Measurements from ENCODE around the gene SPACA9.

Gene SPACA9

DNA sequence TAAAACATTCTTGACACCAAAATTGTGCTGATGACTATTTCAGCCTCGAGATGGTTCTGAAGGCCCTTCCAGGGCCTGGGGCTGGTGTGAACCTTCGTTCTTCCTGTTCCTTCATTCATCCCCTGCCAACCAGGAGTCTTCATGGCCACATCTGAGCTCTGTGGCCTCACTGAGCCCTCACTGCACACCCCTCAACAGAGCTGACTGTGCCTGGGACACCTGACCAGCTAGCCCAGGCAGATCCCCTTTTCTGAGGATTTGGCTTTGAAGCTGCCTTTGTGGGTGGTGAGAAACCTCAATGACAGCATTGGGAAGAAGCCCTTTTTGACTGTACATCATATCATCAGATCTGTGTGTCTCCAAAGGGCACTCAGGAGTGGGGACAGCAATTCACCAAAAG lies 14.4 kb upstream of the SPACA9 start:
- no peak for DNase-seq

DNA sequence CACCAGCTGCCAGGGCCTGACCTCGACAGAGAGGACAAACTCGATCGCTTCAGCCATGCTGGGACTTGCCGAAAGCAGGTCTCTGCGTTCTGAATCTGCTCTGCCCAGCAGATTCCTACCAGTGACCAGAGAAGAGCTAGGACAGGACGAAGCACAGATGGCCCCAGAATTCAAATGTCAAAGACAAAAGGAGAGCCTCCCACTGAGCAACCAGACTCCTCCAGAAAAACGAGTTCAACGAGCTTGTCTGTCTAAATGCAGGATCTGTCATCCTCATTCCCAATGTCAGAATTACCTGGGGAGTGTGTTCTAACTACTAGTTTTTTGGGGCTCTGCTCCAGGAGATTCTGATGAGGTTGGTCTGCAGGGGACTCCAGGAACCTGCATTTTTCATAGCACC lies 14.0 kb upstream of the SPACA9 start:
- DNase-seq: no peak

DNA sequence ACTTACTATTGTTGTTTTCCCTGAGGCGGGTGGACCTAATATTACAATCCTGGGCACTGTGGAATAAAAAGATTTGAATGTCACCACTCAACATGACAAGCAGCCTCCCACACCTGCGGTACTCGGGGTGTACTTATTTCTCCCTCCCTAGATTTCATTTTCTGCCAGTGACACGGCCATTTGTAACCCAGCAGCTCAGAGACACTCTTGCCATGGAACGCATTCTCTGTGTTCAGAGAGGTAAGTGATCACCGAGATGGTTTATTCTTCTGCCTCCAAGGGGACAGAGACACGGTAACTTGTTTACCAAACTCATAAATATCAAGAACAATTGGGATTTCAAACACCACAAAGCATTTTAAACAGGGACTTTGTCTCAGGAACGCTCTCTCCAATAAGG lies 11.8 kb upstream of the SPACA9 start:
- DNase-seq: no peak

DNA sequence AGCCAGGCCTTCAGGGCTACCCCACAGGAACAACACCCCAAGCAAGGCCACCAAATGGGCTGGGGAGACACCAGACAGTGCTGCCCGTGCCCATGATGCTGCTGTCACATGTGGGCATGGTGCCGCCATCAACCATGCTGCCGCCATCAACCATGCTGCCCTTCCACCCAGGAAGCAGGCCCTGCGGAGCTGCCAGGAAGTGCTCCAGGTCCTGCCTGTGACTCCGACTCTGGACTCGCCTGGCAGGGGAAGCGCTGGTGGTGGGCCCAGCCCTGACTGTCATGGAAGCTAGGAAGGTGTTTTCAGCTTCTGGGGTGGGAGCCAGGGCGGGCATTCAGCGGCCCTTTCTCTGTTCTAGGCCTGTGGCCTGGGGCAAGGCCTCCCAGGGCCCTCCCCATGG lies 9.4 kb upstream of the SPACA9 start:
- DNase-seq: no peak

DNA sequence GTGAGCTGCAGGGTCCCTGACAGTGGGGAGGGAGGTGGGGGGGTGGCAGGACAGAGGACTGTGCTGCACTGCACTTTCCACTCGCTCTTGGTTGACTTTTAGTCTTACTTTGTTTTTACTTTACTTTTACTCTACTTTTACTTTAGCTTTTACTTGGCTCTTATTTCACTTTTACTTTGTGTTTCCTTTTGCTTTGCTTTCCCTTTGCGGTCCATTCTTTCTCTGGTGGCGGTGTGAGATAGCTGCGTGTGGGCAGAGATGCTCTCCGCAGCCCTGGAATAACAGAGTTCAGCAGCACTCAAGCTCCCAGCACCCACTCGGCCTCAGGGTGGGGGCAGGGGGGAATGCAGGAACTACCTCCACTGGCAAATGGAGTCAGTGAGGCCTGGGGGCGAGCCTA lies 5.3 kb upstream of the SPACA9 start:
- no peak for DNase-seq

DNA sequence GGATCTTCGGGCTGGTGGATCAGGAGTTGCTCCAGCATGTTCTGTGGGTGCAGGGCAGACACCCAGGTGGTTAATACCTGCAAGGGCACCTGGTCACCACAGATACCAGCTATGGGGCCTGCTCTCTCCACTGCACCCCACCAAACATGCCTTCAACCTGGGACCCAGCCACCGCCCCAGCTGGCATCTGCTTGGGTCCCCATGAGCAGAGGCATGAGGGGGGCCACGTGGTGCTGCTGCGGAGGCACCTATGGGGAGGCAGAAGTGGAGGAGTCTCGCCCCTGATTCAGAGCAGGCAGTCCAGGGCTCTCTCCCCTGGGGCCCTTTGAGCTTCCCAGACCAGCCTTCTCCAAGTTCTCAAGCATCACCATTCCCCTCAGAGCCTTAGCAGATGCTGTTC lies 3.5 kb upstream of the SPACA9 start:
- no peak for DNase-seq

DNA sequence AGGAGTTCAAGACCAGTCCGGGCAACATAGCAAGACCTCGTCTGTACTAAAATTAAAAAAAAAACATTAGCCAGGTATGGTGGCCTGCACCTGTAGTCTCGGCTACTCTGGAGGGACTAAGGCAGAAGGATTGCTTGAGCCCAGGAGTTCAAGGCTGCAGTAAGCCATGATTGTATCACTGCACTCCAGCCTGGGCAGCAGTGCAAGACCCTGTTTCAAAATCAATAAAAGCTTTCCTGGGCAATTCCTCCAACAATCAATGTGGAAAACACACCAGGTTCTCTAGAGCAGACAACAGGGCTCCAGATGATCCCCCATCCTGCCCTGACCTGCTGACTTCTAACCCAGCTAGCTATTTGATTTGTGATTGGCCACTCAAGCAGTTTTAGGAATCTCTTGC lies 1.8 kb upstream of the SPACA9 start:
- no peak for DNase-seq

DNA sequence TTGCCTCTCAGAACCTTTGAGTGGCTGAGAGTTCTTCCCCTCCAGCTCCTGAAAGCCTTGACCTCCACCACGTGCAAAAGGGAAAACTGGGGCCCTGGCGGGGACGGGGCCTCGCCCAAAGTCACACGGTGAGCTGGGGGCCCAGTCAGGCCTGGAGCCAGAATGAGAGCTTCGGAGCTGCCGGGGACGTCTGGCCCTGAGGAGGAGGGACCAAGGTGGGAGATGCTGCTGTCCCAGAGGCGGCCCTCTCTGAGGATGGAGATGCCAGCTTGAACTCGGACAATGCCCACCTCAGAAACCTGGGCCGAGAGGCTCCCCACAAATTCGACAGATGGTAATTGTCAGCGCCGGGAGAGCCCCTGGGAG lies 1.3 kb upstream of the SPACA9 start:
- no peak for DNase-seq

DNA sequence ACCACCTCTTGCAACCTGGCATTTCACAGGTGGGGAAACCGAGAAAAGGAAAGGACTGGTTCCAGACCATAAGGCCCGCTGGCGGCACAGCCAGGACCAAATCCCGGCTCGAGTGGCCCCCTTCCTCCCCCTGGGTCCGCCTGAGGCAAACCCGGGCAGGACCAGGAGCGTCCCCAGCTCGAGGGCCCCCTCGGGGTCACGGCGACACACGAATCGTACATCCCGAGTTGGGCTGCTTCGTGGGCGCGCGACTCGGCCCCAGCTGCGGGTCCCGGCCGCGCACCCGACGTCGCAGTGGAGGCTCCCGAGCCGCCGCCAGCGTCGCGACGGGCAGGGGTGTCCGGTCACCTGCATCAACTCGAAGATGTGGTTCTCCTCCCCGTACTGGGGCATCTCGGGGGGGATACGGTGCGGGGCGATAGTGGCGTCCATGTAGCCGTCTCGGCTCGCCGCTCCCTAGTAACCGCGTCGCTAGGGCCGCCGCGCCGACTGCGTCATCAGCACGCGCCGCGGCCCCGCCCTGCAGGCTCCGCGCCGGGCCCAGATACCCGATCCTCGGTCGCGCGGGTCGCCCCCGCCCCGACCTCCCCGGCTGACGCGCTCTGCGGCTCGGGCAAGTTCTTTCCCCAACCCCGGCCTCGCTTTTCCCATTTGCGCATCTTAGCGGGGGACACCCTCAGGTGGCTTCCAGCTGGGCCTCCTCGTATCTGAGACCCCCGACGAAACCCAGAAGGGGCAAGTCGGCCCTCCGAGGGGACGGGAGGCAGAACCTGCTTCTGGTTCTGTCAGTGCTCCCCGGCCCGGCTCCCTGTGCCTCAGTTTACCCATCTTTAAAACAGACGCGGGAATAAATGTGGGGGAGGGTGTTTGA lies 639 bp upstream of the SPACA9 start, which contains the start of gene AK8:
Gene AK8, minus strand, starts transcription at position 461 of the 871 bp plus-strand sequence. Its CDS starts 29 bp downstream, at position 432.
- peak in 1 of 2 experiments; percentile 75 for DNase-seq

DNA sequence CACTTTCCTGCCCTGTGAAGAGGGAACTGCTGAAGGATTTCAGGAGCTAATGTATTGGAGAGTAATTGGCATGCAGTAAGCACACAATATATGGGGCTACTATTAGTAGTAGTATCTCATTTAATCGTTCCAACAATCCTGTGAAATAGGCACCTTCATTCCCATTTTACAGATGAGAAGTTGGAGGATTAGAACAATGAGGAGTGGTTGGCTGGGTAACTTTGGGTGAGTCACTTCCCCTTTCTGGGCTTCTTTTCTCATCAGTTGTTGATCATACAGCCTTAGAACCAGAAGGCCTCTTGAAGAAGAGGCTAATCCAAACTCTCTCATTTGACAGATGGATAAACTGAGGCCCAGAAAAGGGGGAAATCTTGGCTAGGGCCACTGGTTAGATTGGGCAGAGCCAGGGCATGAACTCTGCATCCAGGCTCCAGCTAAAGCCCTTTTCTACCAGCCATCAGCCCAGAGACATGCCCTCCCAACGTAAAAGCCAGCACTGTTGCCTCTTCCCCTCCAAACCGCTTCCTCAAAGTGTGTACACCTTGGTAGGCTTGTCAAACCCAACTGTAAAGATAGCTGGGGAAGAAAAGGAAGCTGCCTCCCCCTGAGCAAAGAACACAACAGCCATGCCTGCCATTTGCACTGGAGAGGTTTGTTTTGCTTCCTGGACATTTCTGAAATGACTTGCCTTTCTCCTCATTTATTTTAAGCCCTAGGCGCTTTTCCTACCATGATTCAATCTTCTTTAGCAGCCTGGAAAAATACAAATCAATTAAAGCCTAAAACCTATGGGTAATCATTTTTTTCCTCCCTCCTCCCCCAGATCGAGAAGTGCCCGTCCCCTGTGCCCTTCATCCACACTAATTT lies 992 bp downstream of the SPACA9 start:
- no peak for DNase-seq

DNA sequence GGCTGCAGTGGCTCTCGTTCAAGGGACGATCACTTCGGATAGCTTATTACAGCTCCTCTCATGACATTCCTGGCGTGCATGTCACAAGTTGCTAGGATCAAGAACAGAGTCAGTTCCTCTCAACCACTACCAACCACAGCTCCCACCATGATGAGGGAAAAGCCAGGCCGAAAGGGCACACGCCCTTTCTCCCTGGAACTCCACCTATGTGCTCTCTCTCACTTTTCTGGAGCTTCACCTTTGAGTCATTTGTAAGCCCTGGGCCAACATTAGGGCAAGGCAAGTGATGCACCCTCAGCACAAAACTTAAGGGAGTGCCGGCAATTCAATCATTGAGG lies 1.6 kb downstream of the SPACA9 start:
- no peak for DNase-seq

DNA sequence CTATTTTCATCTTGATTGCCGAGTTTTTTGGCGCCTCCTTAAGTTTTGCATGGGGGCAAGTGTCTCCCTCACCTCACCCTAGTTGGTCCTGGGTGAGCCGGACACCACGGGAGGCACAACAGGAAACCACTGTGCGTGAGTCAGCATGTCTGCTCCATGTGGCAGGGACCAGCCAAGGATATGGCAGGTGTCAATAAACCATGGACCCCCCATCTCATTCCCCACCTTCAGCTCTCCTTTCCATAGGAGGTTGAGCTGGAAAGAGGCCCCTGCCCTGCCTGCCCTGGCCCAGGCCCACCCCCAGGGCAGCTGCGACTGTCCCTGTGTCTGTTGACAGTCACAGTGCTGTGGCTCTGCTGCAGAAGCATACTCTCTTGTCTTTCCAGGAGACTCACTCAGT lies 3.1 kb downstream of the SPACA9 start:
- no peak for DNase-seq

DNA sequence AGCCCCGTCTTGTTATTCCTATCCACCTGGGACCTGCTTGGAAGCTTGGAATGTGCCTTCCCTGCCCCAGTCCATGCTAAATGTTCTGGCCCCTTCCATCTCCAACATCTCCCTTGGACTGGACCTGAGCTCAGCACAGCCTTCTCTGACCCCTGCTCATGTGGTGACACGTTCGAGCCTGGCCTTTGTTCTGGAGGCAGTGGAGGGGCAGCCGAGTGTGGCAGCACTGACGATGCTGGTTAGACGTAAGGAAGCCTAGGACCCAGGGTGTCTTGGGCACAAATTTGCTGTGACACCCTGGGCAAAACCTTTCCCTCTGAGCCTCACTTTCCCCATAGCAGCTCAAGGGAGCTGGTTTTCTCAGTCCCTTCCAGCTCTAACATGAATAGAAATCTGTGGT lies 3.9 kb downstream of the SPACA9 start:
- no peak for DNase-seq

DNA sequence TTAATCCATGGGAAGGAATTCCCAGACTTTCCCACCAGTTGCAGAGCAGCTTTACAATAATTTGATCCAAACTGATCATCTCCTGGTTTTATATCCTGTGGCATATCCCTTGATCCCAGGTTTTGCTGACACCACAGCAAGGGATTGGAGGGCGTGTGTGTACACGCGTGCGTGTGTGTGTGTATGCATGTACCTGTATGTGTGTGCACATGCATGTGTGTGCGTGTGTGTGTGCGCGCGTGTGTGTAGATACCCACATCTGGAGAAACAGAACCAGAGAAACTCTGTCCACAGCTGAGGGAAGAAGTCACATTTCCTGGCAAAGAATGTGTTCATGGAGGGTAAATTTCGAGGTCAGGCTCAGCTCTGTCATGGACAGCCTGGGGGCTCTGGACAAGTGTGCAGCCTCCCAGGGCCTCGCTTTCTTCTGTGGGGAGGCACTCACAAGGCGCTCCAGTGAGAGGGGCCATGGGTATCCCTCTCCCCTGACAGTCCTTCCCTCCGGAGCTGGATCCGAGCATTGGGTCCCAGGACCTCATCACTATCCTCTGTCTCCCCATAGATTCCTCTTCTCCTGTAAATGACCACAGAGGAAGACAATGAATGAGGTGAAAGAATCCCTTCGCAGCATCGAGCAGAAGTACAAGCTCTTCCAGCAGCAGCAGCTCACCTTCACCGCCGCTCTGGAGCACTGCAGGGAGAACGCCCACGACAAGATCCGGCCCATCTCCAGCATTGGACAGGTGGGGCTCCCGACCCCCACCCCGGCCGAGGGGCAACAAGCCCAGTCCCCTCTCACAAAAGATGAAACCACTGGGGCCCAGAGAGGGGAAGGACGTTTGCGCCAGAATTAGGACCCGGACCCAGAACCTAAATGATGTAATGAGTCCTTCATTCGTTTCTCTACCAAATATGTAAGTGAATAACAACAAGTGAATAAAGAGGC lies 4.9 kb downstream of the SPACA9 start:
- no peak for DNase-seq

DNA sequence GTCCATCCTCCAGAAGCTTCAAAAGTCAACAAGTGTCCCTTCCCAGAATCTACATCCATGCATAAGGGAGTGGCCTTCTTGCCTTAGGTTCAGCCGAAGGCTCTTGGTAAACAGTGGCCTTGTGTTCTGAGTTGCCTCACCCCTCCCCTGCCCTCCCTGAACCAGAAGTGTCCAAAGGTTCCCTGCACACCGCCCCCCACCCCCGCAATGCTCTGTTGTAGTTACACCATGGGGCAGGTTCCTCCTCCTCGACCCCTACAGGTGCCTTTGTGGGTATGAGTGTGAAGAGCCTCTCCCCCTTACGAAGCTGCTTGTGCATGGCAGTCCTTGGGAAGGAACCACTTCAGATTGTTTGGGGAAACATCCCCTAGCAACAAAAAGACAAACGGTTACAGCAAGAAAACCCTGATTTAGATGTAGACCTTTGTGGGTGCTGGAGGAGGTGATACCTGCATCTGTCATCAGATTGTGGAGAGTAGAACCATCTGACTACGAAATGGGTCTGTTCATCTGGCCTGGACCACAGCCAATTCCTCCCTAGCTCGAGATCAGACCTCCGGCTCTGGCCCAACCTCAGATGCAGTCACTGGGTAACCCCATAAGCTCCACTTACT lies 7.1 kb downstream of the SPACA9 start:
- DNase-seq: no peak

DNA sequence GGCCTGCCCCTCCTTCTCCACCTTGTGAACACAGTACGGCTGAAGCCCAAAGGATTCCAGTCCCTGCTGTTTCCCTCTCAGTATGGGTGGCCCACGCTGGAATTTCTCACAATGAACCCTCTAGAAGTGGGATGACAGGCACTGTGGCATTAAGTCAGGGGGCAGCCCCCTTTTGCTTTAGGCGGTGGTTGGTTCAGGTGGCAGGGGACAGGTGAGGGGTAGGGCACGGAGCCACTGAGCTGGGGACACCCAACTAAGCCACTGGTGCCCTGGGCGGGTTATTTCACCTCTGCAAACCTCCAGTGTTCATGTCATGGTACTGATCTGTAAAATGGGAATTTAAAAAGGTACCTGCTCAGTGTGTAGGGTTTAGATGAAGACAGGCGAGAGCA lies 7.6 kb downstream of the SPACA9 start:
- no peak for DNase-seq

DNA sequence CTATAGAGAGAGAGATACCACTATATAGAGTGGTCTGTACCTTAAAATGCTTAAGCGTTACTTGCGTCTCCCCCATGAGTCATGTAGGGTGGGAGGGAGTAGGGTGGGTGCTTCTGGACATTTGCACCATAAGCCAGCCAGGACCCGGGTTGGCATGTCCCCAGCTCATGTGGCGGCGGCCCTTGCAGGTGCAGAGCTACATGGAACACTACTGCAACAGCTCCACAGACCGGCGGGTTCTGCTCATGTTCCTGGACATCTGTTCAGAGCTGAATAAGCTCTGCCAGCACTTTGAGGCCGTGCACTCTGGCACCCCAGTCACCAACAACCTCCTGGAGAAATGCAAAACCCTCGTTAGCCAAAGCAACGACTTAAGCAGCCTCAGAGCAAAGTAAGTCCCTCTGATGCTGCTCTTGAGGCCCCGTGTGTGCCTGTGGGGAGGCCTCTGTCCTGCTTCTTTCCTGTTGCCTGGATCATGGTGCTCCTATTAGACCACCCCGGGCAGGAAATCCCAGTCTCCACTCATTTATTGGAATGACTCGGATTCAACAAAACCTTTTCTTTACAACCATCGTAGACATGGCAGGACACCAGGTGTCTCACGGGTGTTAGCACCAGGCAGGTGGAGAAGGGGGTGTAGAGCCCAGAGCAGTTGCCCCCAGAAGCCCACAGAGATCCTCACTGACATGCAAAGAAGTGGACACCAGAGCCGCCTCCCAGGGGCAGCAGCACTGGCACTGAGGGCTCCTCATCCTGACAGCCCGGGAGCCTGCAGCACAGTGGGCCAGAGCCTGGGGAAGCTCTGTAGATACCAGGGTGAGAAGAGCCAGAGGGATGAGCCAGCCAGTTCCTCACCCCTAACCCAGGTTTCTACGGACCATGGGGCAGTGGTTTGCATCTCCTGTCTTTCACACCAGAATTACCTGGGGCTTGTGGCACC lies 8.8 kb downstream of the SPACA9 start:
- no peak for DNase-seq

DNA sequence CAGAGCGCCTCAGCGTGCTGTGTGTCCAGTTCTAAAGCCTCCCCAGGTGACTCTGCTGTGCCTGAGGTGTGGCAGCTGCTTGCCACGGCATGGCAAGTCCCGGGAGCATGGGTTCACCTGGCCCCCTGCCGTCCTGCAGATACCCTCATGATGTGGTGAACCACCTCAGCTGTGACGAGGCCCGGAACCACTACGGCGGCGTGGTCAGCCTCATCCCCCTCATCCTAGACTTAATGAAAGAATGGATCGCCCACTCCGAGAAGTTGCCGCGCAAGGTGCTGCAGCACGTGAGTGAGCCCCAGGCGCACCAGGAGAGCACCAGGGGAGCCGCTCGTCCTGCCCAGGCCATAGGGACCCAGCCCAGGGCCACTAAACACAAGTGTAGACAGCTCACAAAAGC lies 9.5 kb downstream of the SPACA9 start:
- DNase-seq: no peak

DNA sequence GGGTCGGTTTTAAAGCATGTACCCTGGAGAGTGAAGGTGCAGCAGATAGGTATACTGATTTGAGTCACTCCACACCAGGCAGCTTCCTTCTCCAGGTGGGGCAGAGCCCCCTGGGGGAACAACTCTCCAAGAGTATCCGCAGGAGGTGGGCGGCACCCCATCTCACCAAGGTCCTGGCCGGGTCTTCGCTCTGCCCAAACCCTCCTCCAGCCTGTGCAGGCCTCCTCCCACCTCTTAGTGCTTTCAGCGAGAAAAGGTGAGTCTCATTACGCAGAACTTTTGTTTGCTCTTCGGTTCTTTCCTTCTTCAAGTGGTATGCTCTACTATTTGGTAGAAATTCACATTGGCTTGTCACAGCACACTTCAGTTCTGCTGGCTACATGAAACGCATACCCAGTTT lies 13.7 kb downstream of the SPACA9 start:
- DNase-seq: no peak

DNA sequence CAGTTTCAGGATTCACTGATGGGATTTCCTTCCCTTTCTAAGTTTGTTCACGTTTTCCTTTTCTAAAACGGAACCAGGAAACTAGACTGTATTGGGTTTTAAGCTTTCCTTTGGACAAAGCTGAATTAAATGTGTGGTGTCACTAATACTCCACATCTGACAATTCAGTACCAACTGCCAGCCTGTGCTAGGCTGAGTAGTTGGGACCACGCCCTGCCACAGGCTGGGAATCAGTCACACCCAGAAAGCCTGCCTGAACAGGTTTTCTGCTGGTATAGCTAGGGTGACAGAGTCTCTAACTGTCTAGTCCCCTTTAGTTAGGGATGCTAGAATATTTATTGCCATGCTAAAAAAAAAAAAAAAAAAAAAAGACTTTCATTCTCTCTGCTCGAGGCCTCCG lies 15.6 kb downstream of the SPACA9 start:
- DNase-seq: peak; percentile 28 to 60
